SJCRH30 (cell line): ENCODE data around the gene SHMT1. TPM values are rescaled to one million over a fixed set of nuclear protein-coding genes. Genes with fewer than 3 reads are reported as not detected.
"Not testable (repeated sequence)": the region's sequence is repeated elsewhere in the genome, so short reads cannot be mapped to it uniquely, and the experiment has no call there.

Source experiments
- DNase-seq, 2 experiments: peaks; one replicate each; pipeline ENCODE4 v3.0.0-alpha.2; 2015 to 2020
- H3K27ac ChIP-seq: fragments of 250-450 bp; sonication (Bioruptor Pico); 2 replicates; pipeline ENCODE4 v1.5.1; 2020; ENCODE audit warnings: mild to moderate bottlenecking, moderate library complexity
- H3K27me3 ChIP-seq: fragments of 250-450 bp; sonication (Bioruptor Pico); 2 replicates; pipeline ENCODE4 v1.5.1; 2020; ENCODE audit warnings: mild to moderate bottlenecking, moderate library complexity
- H3K36me3 ChIP-seq: fragments of 250-450 bp; sonication (Bioruptor Pico); 2 replicates; pipeline ENCODE4 v1.5.1; 2020; ENCODE audit warnings: mild to moderate bottlenecking, moderate library complexity
- H3K4me1 ChIP-seq: fragments of 250-450 bp; sonication (Bioruptor Pico); 2 replicates; pipeline ENCODE4 v1.5.1; 2020; ENCODE audit warnings: mild to moderate bottlenecking, moderate library complexity
- H3K4me3 ChIP-seq: fragments of 250-450 bp; sonication (Bioruptor Pico); 2 replicates; pipeline ENCODE4 v1.5.1; 2020; ENCODE audit warnings: mild to moderate bottlenecking, moderate library complexity
- H3K9me3 ChIP-seq: fragments of 250-450 bp; sonication (Bioruptor Pico); replicated peaks from 2 replicates; pipeline ENCODE4 v1.5.1; 2020; ENCODE audit warnings: mild to moderate bottlenecking, moderate library complexity
- total RNA-seq: library from RNA; depleted of rRNA; stranded (reverse); fragments of >200 nt; shearing (Covaris generic); gene quantifications from 2 replicates; pipeline ENCODE4 v1.2.3, GENCODE V29; 2014

SHMT1 gene
- total RNA-seq, 1 experiment from 2014 or later = 92.6 TPM

- Histone ChIP-seq H3K4me3 (no peak overlapping the region), H3K27ac (no peak overlapping the region), H3K9me3 (no peaks in the 10 kb centered on the region), H3K4me1 (no peaks in the 10 kb centered on the region), H3K36me3 (no peaks in the 10 kb centered on the region), H3K27me3 (peaks cover 43% of the 10 kb centered on the region)
- DNase-seq = no peak
These were observed 19.2 kb upstream of the SHMT1 start for GRCh38 chr17:18382441-18383078.

DNA sequence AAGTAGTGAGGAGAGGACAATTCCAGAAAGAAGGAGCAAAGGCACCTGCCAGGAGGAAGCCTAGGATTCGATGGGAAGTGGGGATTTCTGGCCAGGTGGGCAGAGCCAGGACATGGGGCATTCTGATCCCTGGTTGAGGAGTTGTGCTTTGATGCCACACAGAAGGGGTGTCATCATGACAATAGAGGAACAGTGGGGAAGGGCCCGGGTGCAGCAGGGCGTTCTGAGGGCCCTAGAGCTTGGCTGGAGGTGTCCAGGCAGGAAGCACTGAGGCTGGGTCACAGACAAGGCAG, 18.5 kb upstream of the SHMT1 start:
- Histone ChIP-seq H3K27ac (no peak overlapping the region), H3K36me3 (no peaks in the 10 kb centered on the region), H3K9me3 (no peaks in the 10 kb centered on the region), H3K4me1 (no peaks in the 10 kb centered on the region), H3K27me3 (peaks cover 47% of the 10 kb centered on the region), H3K4me3 (no peak overlapping the region)
- DNase-seq = no peak

GRCh38 chr17:18381158-18381952, 18.0 kb upstream of the SHMT1 start:
- DNase-seq = no peak
- Histone ChIP-seq H3K27ac (no peak overlapping the region), H3K27me3 (peaks cover 45% of the 10 kb centered on the region), H3K9me3 (no peaks in the 10 kb centered on the region), H3K36me3 (no peaks in the 10 kb centered on the region), H3K4me3 (no peak overlapping the region), H3K4me1 (no peaks in the 10 kb centered on the region)

- DNase-seq = no peak
- no peaks in the 10 kb centered on the region for H3K4me1 ChIP-seq
- H3K27ac ChIP-seq = no peak overlapping the region
- peaks cover 42% of the 10 kb centered on the region for H3K27me3 ChIP-seq
- no peaks in the 10 kb centered on the region for H3K9me3 ChIP-seq
- H3K4me3 ChIP-seq = no peak overlapping the region
- H3K36me3 ChIP-seq = no peaks in the 10 kb centered on the region
These were observed 17.3 kb upstream of the SHMT1 start for GRCh38 chr17:18380471-18381157.

DNA sequence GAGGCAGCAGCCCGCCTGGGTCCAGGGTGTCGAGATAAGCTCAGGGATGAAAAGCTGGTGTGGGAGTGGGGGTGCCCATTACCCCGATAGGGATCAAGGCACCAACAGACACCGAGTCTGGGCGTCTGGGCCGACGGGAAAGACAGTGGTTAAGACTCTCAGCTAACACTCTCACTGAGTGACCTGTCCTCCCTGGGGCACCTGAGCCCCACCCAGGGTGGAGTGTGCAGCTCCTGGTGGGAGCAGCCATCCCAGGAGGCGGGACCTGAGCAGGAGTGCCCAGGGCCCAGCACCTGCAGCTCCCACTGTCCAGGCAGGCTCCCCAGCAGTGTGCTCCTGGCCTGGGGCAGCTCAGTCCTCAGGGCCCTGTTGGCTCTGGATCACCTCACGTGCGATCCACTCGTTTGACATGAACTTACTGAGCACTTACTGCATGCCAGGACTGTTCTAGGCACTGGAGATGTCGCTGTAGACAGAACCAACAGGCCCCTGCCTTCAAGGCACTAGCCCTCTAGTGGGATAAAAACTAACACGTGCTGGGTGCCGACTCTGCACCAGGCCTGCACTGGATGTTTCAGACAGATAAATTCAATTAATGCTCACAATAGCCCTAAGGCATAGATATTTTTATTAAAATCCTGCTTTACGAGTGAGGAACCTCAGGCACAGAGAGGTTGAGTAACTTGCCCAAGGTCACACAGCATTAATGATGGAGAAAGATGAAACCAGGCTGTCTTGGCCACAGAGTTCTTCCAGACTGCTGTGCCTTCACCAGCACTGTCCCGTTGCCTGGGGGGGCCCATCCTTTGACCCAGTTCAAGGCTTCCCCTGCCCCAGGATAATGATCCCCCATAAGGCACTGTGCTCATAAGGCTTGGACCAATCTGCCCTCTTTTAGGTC, 16.1 kb upstream of the SHMT1 start:
- Histone ChIP-seq H3K27me3 (peaks cover 39% of the 10 kb centered on the region), H3K4me3 (no peak overlapping the region), H3K36me3 (no peaks in the 10 kb centered on the region), H3K9me3 (peaks cover 3% of the 10 kb centered on the region; the same call in 1 of the 2 replicates), H3K27ac (no peak overlapping the region), H3K4me1 (no peaks in the 10 kb centered on the region)
- no peak for DNase-seq

DNA sequence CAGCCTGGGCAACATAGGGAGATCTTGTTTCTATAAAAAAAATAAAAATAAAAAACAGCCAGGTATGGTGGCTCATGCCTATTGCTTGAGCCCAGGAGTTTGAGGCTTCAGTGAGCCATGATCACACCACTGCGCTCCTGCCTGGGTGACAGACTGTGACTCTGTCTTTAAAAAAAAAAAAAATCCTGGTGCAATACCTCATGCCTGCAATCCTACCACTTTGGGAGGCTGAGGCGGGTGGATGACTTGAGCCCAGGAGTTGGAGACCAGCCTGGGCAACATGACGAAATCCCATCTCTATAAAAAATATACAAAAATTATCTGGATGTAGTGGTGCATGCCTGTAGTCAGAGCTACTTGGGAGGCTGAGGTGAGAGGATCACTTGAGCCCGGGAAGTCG, 15.3 kb upstream of the SHMT1 start:
- H3K4me3 ChIP-seq, H3K4me1 ChIP-seq, H3K9me3 ChIP-seq: not testable (repeated sequence)

GRCh38 chr17:18378205-18378505, 14.8 kb upstream of the SHMT1 start:
- no peak for DNase-seq
- H3K9me3 ChIP-seq = peaks cover 3% of the 10 kb centered on the region; the same call in 1 of the 2 replicates
- H3K27me3 ChIP-seq = peaks cover 33% of the 10 kb centered on the region

More for the DNA sequence above, 15.3 kb upstream of the SHMT1 start:
- H3K27me3 ChIP-seq = peaks cover 34% of the 10 kb centered on the region
- DNase-seq, H3K27ac ChIP-seq, H3K36me3 ChIP-seq: not testable (repeated sequence)

DNA sequence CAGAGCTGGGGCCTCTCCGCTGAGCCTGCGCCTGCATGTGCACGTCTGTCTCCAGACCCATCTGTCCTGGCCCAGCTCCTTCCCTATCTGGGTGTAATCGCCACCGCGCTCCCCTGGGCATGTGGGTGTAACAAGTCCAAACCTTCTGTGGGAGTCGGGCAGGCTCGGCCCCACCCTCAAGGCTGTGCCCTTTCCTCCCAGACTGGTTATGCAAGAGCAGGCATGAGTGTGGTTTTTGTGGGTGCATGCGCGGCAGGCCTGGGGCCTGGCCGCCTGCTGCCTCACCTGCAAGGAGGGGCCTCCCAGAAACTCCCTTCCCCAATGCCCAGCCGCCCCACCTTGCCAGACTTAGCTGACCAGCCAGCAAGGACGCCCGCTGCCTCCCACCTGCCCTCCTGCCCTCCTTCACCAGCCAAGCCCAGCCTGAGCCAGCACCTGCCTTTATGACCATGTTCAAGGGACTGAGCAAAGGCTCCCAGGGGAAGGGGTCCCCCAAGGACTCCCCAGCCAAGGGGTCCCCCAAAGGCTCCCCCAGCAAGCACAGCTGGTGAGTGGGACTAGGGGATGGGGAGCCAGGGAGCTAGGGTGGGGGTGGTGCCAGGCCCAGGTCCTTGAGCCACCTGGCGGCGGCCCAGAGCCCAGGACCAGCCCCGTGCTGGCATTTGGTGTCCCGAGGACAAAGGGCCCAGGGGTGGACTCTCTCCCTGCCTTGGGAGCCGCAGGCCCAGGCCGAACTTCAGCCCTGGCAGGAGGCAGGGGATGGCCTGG, 14.3 kb upstream of the SHMT1 start, which contains the start of gene EVPLL:
Gene EVPLL, plus strand, starts transcription at position 342 of the 768 bp plus-strand sequence. CDS start 3,160 bp downstream, outside the sequence.
- H3K27me3 ChIP-seq = peaks cover 33% of the 10 kb centered on the region
- DNase-seq = no peak
- peaks cover 3% of the 10 kb centered on the region; the same call in 1 of the 2 replicates for H3K9me3 ChIP-seq
- no peaks in the 10 kb centered on the region for H3K4me1 ChIP-seq
- H3K4me3 ChIP-seq = no peak within 1 kb of the TSS
- H3K27ac ChIP-seq = no peak within 1 kb of the TSS
- no peaks in the 10 kb centered on the region for H3K36me3 ChIP-seq

More at GRCh38 chr17:18378205-18378505, 14.8 kb upstream of the SHMT1 start:
- no peaks in the 10 kb centered on the region for H3K4me1 ChIP-seq
- H3K36me3 ChIP-seq = no peaks in the 10 kb centered on the region
- no peak overlapping the region for H3K27ac ChIP-seq
- H3K4me3 ChIP-seq = no peak overlapping the region

- H3K4me3 ChIP-seq = no peak overlapping the region
- H3K9me3 ChIP-seq = peaks cover 3% of the 10 kb centered on the region; the same call in 1 of the 2 replicates
- no peak for DNase-seq
- no peaks in the 10 kb centered on the region for H3K36me3 ChIP-seq
- no peaks in the 10 kb centered on the region for H3K4me1 ChIP-seq
- peaks cover 21% of the 10 kb centered on the region for H3K27me3 ChIP-seq
- no peak overlapping the region for H3K27ac ChIP-seq
These were observed 10.9 kb upstream of the SHMT1 start for GRCh38 chr17:18374216-18374615.

GRCh38 chr17:18373181-18373580, 9.8 kb upstream of the SHMT1 start:
- not testable (repeated sequence) for H3K4me1 ChIP-seq, H3K9me3 ChIP-seq, H3K36me3 ChIP-seq, H3K27ac ChIP-seq, DNase-seq, H3K4me3 ChIP-seq
- H3K27me3 ChIP-seq = peaks cover 23% of the 10 kb centered on the region

DNA sequence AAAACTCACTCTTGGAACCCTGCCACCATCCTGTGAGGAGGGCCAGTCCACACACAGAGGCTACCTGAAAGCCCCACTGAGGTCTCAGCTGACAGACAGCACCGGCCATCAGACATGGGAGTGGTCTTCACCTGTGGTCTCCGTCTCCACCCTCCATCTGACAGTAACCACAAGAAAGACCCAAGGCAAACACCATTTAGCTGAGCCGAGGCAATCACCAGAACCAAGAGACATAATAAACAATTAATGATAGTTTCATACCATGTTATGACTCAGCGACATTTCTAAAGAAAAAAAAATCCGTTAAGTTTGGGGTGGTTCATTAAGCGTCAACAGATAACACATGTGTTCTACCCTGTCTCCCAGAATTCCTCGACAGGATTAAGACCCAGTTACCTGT, 8.1 kb upstream of the SHMT1 start:
- Histone ChIP-seq H3K4me1 (no peaks in the 10 kb centered on the region), H3K9me3 (peaks cover 3% of the 10 kb centered on the region; the same call in 1 of the 2 replicates), H3K27ac (no peak overlapping the region), H3K36me3 (no peaks in the 10 kb centered on the region), H3K4me3 (no peak overlapping the region), H3K27me3 (peaks cover 14% of the 10 kb centered on the region)
- no peak for DNase-seq

DNA sequence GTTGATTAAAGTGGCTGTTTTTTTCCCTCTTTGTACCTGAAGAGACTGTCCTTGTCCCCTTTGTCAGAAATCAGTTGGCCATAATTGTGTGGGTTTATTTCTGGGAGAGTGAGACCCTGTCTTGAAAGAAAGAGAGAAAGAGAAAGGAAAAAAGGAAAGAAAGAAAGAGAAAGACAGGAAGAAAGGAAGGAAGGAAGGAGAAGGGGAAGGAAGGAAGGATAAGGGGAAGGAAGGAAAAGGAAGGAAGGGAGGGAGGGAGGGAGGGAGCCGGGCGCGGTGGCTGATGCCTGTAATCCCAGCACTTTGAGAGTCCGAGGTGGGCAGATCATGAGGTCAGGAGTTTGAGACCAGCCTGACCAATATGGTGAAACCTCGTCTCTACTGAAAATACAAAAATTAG, 7.4 kb upstream of the SHMT1 start:
- no peak overlapping the region for H3K27ac ChIP-seq
- H3K36me3 ChIP-seq = no peaks in the 10 kb centered on the region
- no peak for DNase-seq
- no peak overlapping the region for H3K4me3 ChIP-seq
- H3K27me3 ChIP-seq = peaks cover 14% of the 10 kb centered on the region
- no peaks in the 10 kb centered on the region for H3K4me1 ChIP-seq
- H3K9me3 ChIP-seq = peaks cover 3% of the 10 kb centered on the region; the same call in 1 of the 2 replicates

- Histone ChIP-seq H3K27me3 (peaks cover 14% of the 10 kb centered on the region), H3K36me3 (no peaks in the 10 kb centered on the region), H3K4me1 (no peaks in the 10 kb centered on the region), H3K4me3 (no peak overlapping the region), H3K9me3 (no peaks in the 10 kb centered on the region), H3K27ac (no peak overlapping the region)
- no peak for DNase-seq
These were observed 5.6 kb upstream of the SHMT1 start for GRCh38 chr17:18368946-18369345.

DNA sequence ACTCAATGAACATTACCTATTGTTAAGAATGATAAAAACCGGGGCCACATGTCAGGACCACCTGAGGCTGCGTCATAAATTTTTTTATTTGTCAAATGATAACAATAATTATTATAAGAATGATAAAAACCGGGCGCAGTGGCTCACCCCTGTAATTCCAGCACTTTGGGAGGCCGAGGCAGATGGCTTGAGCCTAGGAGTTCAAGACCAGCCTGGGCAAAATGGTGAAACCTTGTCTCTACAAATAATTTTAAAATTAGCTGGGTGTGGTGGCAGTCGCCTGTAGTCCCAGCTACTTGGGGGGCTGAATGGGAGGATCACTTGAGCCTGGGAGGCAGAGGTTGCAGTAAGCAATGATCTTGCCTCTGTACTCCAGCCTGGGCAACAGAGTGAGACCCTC, 816 bp upstream of the SHMT1 start:
- no peak overlapping the region for H3K4me3 ChIP-seq
- 0 out of 2 replicates have a peak, but pooled peaks cover 2% of the 10 kb centered on the region for H3K27me3 ChIP-seq
- peaks cover 4% of the 10 kb centered on the region; the same call in 1 of the 2 replicates for H3K4me1 ChIP-seq
- H3K27ac ChIP-seq = no peak overlapping the region
- peaks cover 8% of the 10 kb centered on the region; the same call in 1 of the 2 replicates for H3K36me3 ChIP-seq
- H3K9me3 ChIP-seq = no peaks in the 10 kb centered on the region
- DNase-seq = no peak
